ENCODE results near the gene ELMO1. TPM values are rescaled to one million over a fixed set of nuclear protein-coding genes. Genes with fewer than 3 reads are reported as not detected.

ELMO1 gene
- total and polyA plus RNA-seq, 9 donors: 8.9 to 48.9 (median 28.0) TPM

DNA sequence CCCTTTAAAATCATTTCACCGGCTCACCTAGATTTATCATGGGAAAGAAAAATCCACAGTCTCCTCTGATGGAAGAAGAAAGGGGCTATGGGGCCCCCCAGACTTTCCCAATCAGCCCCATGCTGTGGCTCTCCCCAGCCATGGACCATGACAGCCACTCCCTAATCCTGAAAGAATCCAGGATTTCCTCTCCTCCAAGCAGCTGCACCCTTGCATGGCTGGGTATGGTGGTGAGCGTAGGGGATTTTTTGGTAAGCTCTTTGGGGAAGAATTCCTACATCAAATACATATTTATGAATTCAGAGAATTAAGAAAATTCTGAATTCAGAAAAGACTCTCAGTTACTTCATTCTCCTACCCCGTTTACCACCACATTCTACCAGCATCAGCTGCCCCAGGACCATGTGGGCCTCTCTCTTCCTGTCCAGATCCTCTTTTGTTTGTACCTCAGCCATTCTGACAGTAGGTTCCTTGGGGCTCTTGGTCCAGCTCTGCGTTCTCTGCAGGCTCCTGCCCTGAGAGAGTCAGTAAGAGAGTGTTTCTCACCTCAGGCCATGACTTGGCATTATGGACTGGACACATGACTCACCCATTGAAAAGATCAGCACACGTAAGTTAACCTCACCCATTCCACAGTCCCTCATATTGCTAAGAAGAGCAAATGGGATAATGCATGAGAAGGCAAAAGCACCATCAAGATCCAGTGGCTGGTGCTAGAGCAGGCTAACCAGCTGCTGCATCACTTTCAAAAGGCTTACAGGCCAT, 337.8 kb downstream of the ELMO1 start:
- intact Hi-C loops (cut with DNase I): no loop called here
- WGBS, 3 donors: 81 to 94% (median 92%) methylated on average over 5 of the region's 5 CpGs

DNA sequence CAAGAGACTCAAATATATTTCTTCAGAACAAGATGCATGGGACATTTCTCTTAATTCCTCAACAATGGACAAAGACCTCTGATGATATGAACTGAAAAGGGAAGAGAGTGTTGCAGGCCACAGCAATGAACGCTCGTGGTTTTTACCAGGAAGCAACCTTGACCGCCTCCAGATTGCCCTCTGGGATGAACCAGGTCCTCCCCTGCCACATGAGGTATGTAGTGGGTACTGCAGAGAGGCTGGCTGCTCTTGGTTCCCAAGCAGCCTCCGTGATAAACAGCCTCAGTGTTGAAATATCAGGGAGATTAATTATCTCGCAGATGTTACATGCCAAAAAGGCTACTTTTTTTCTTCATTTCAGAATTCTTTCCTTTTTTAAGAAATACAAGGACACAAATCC, 338.8 kb downstream of the ELMO1 start:
- peak in 1 of 5 donors; percentile 41 for DNase-seq
- H3K4me3 ChIP-seq: no peak overlapping the region
- H3K27ac ChIP-seq: no peak overlapping the region
- no peaks in the 10 kb centered on the region for H3K9me3 ChIP-seq
- WGBS, 3 donors: 10 to 31% (median 13%) methylated on average over 5 of the region's 5 CpGs
- H3K4me1 ChIP-seq (ENCODE audit: insufficient read depth): peaks cover 6% of the 10 kb centered on the region
- TF ChIP-seq POLR2A (IDR thresholded peaks at IDR 0.05) (no peak), EP300 (IDR thresholded peaks at IDR 0.05) (no peak)
- TF ChIP-seq, protein P1, sequence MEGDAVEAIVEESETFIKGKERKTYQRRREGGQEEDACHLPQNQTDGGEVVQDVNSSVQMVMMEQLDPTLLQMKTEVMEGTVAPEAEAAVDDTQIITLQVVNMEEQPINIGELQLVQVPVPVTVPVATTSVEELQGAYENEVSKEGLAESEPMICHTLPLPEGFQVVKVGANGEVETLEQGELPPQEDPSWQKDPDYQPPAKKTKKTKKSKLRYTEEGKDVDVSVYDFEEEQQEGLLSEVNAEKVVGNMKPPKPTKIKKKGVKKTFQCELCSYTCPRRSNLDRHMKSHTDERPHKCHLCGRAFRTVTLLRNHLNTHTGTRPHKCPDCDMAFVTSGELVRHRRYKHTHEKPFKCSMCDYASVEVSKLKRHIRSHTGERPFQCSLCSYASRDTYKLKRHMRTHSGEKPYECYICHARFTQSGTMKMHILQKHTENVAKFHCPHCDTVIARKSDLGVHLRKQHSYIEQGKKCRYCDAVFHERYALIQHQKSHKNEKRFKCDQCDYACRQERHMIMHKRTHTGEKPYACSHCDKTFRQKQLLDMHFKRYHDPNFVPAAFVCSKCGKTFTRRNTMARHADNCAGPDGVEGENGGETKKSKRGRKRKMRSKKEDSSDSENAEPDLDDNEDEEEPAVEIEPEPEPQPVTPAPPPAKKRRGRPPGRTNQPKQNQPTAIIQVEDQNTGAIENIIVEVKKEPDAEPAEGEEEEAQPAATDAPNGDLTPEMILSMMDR (IDR thresholded peaks at IDR 0.05): no peak
- intact Hi-C loops (cut with DNase I): no loop called here
- no peaks in the 10 kb centered on the region for H3K27me3 ChIP-seq
- H3K36me3 ChIP-seq: no peaks in the 10 kb centered on the region

More for the DNA sequence above, 337.8 kb downstream of the ELMO1 start:
- H3K27ac ChIP-seq: no peak overlapping the region
- no peak overlapping the region for H3K4me3 ChIP-seq
- no peak for DNase-seq
- H3K36me3 ChIP-seq: no peaks in the 10 kb centered on the region
- H3K9me3 ChIP-seq: no peaks in the 10 kb centered on the region
- H3K4me1 ChIP-seq (ENCODE audit: insufficient read depth): peaks cover 6% of the 10 kb centered on the region
- H3K27me3 ChIP-seq: no peaks in the 10 kb centered on the region
- TF ChIP-seq POLR2A (IDR thresholded peaks at IDR 0.05) (no peak), EP300 (IDR thresholded peaks at IDR 0.05) (no peak)
- TF ChIP-seq, protein P1 (IDR thresholded peaks at IDR 0.05): no peak

DNA sequence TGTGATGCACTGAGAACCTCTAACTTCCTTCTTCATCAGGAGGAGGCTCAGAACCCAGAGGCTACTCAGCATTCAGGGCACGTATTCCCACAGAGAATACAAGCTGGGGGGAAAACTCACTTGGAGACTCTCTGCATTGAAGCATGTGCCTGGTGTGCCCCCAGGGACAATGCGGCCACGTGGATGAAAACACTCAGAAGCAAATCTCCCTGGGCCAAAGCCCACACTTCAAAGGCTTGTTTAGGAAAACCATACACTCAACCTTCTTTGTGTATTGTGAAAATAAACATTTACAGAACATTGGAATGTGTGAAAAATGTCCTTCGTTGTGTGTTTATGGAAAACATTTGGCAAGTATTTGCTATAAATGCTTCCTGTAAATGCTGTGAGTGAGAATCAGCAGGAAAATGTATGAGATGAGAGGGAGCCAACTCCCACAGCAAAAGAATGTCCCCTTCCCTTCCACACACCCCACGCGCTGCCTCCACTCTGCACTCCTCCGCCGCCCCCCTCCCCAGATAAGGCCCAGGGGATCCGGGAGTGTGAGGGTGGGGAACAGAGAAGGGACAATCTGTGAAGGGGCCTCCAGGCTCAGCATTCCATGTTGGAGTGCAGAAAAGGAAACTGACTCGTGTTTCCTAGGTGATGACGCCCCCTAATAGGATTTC, 339.5 kb downstream of the ELMO1 start:
- H3K4me3 ChIP-seq: no peak overlapping the region
- TF ChIP-seq EP300 (IDR thresholded peaks at IDR 0.05) (no peak), POLR2A (IDR thresholded peaks at IDR 0.05) (no peak)
- TF ChIP-seq, protein P1 (IDR thresholded peaks at IDR 0.05): no peak
- H3K27me3 ChIP-seq: no peaks in the 10 kb centered on the region
- intact Hi-C loops (cut with DNase I): no loop called here
- no peaks in the 10 kb centered on the region for H3K36me3 ChIP-seq
- H3K9me3 ChIP-seq: no peaks in the 10 kb centered on the region
- no peak overlapping the region for H3K27ac ChIP-seq
- peaks cover 6% of the 10 kb centered on the region for H3K4me1 ChIP-seq (ENCODE audit: insufficient read depth)
- 23 to 46% (median 35%) methylated on average over 11 of the region's 11 CpGs for WGBS, 3 donors
- no peak for DNase-seq

DNA sequence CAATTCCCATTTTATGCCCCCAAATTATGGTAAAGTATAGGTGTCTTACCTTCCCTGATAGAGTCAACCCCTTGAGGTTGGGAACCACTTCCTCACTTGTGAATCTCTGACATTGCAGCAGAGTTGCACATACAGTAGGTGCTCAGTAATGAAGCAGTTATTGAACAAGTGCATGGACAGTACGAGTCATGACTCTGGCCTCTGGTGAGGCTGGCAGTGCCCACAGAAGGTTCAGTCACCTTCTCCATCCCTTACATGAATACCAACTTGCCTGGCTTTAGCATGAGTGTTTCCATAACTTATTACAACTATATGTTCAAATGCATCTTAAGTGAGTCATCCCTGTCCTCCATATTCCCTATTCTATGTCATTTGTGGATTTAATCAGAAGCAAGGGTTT, 340.0 kb downstream of the ELMO1 start:
- intact Hi-C loops (cut with DNase I): no loop called here
- H3K9me3 ChIP-seq: no peaks in the 10 kb centered on the region

More for the DNA sequence above, 340.0 kb downstream of the ELMO1 start:
- H3K27ac ChIP-seq: no peak overlapping the region
- DNase-seq: no peak
- H3K4me3 ChIP-seq: no peak overlapping the region
- H3K4me1 ChIP-seq (ENCODE audit: insufficient read depth): peaks cover 6% of the 10 kb centered on the region
- no peaks in the 10 kb centered on the region for H3K27me3 ChIP-seq
- TF ChIP-seq POLR2A (IDR thresholded peaks at IDR 0.05) (no peak), EP300 (IDR thresholded peaks at IDR 0.05) (no peak)
- TF ChIP-seq, protein P1 (IDR thresholded peaks at IDR 0.05): no peak
- H3K36me3 ChIP-seq: no peaks in the 10 kb centered on the region
- WGBS, 3 donors: 93 to 95% (median 93%) methylated on average over 1 of the region's 1 CpG

Measured in ovary (tissue), 9 donors.